ENCODE measurements around the gene AP1S1. TPM values are rescaled to one million over a fixed set of nuclear protein-coding genes. Genes with fewer than 3 reads are reported as not detected.
"Not testable (repeated sequence)": the region's sequence is repeated elsewhere in the genome, so short reads cannot be mapped to it uniquely, and the experiment has no call there.

Gene AP1S1
- polyA plus RNA-seq, 1 donor (not counting 4 experiments of a cell fraction or from before 2014, with no cell fraction given) = 279 TPM

DNA sequence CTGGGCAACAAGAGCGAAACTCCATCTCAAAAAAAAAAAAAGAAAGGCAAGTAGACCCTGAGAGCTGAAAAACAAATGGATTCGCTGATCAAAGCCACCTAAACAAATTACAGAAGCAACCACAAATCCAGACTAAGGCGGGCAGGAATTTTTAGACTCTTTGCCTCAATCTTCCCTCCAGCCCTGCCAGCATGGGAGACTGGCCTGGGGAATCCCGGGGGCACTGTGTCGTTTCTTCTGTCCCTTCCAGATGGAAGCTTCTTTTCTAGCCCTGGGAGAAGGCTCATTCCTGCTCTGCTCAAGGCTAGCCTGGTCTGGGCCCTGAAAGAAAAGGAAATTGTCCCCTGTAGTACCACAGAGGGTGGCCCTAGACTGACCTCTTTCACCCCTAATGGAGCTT is 43.0 kb upstream of the AP1S1 start:
- no peak overlapping the region for H3K9ac ChIP-seq (ENCODE audit: control insufficient read depth, extremely low read depth, insufficient read depth, low read length)
- no peaks in the 10 kb centered on the region for H3K9me3 ChIP-seq (ENCODE audit: control insufficient read depth, low read depth, low read length)
- H3K4me2 ChIP-seq (ENCODE audit: control insufficient read depth, extremely low read depth, insufficient read depth, low read depth, low read length) = no peak overlapping the region
- no peak overlapping the region for H2AFZ ChIP-seq (ENCODE audit: control insufficient read depth, low read length)
- TF ChIP-seq, protein P1, sequence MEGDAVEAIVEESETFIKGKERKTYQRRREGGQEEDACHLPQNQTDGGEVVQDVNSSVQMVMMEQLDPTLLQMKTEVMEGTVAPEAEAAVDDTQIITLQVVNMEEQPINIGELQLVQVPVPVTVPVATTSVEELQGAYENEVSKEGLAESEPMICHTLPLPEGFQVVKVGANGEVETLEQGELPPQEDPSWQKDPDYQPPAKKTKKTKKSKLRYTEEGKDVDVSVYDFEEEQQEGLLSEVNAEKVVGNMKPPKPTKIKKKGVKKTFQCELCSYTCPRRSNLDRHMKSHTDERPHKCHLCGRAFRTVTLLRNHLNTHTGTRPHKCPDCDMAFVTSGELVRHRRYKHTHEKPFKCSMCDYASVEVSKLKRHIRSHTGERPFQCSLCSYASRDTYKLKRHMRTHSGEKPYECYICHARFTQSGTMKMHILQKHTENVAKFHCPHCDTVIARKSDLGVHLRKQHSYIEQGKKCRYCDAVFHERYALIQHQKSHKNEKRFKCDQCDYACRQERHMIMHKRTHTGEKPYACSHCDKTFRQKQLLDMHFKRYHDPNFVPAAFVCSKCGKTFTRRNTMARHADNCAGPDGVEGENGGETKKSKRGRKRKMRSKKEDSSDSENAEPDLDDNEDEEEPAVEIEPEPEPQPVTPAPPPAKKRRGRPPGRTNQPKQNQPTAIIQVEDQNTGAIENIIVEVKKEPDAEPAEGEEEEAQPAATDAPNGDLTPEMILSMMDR (optimal IDR thresholded peaks at IDR 0.05 in 1 of 3, IDR thresholded peaks at IDR 0.05 in 1 of 3, conservative IDR thresholded peaks at IDR 0.05 in 1 of 3; ENCODE audit: extremely low read depth in 1 of 3, insufficient read depth in 2 of 3, low read length in 3 of 3) = no peak
- TF ChIP-seq EZH2 (IDR thresholded peaks at IDR 0.05; ENCODE audit: low read length) = no peak
- H3K4me1 ChIP-seq (ENCODE audit: control insufficient read depth, extremely low read depth, insufficient read depth, low read length) = peaks cover 28% of the 10 kb centered on the region
- H3K27me3 ChIP-seq (ENCODE audit: control insufficient read depth, extremely low read depth, insufficient read depth, low read length) = no peaks in the 10 kb centered on the region
- no peak for FAIRE-seq
- no peaks in the 10 kb centered on the region for H3K9me1 ChIP-seq (ENCODE audit: control insufficient read depth, extremely low read depth, insufficient read depth, low read length)
- H3K27ac ChIP-seq (ENCODE audit: control insufficient read depth, insufficient read depth, low read length) = no peak overlapping the region
- no peaks in the 10 kb centered on the region for H3K79me2 ChIP-seq (ENCODE audit: control insufficient read depth, insufficient read depth, low read length)
- no peaks in the 10 kb centered on the region for H4K20me1 ChIP-seq (ENCODE audit: control insufficient read depth, extremely low read depth, insufficient read depth, low read length)
- H3K36me3 ChIP-seq (ENCODE audit: control insufficient read depth in 2 of 2, extremely low read depth in 1 of 2, insufficient read depth in 2 of 2, low read length in 2 of 2) = no peaks in the 10 kb centered on the region
- DNase-seq (ENCODE audit: low read depth, low spot score) = no peak
- dilution Hi-C loops (cut with MboI; ENCODE audit: extremely low pct_ligation_motif_present, low sequenced_read_pairs) = no loop called here
- no peak overlapping the region for H3K4me3 ChIP-seq (ENCODE audit: control insufficient read depth in 2 of 3, extremely low read depth in 1 of 3, insufficient read depth in 2 of 3, low read depth in 1 of 3, low read length in 3 of 3)

DNA sequence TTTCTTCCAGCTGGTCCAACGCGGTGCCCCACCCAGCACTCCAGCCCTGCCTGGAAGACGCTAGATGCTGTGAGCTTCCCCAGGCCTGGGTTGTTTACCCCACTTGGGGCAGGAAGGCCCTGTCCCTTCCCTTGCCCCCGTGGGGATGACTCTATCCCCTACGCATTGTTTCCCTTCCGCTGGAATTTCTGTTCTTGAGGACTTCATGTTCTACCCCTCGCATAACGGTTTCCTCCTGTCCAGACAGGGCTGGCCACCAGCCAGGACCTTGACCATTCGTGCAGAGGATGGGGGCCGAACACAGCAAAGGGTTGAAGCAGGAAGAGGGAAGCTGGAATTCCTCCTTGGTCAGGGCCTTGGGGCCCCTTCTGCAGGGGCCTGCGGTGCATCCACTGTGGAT is 42.0 kb upstream of the AP1S1 start:
- Histone ChIP-seq H3K4me2 (ENCODE audit: control insufficient read depth, extremely low read depth, insufficient read depth, low read depth, low read length) (no peak overlapping the region), H3K36me3 (ENCODE audit: control insufficient read depth in 2 of 2, extremely low read depth in 1 of 2, insufficient read depth in 2 of 2, low read length in 2 of 2) (no peaks in the 10 kb centered on the region), H3K27ac (ENCODE audit: control insufficient read depth, insufficient read depth, low read length) (no peak overlapping the region), H4K20me1 (ENCODE audit: control insufficient read depth, extremely low read depth, insufficient read depth, low read length) (no peaks in the 10 kb centered on the region), H3K9me1 (ENCODE audit: control insufficient read depth, extremely low read depth, insufficient read depth, low read length) (no peaks in the 10 kb centered on the region), H3K4me1 (ENCODE audit: control insufficient read depth, extremely low read depth, insufficient read depth, low read length) (peaks cover 30% of the 10 kb centered on the region), H3K9me3 (ENCODE audit: control insufficient read depth, low read depth, low read length) (no peaks in the 10 kb centered on the region), H2AFZ (ENCODE audit: control insufficient read depth, low read length) (no peak overlapping the region), H3K9ac (ENCODE audit: control insufficient read depth, extremely low read depth, insufficient read depth, low read length) (no peak overlapping the region), H3K79me2 (ENCODE audit: control insufficient read depth, insufficient read depth, low read length) (no peaks in the 10 kb centered on the region), H3K27me3 (ENCODE audit: control insufficient read depth, extremely low read depth, insufficient read depth, low read length) (no peaks in the 10 kb centered on the region), H3K4me3 (ENCODE audit: control insufficient read depth in 2 of 3, extremely low read depth in 1 of 3, insufficient read depth in 2 of 3, low read depth in 1 of 3, low read length in 3 of 3) (no peak overlapping the region)
- DNase-seq (ENCODE audit: low read depth, low spot score) (no peak), FAIRE-seq (no peak)
- TF ChIP-seq, protein P1 (optimal IDR thresholded peaks at IDR 0.05 in 1 of 3, IDR thresholded peaks at IDR 0.05 in 1 of 3, conservative IDR thresholded peaks at IDR 0.05 in 1 of 3; ENCODE audit: extremely low read depth in 1 of 3, insufficient read depth in 2 of 3, low read length in 3 of 3) = no peak
- no peak for TF ChIP-seq EZH2 (IDR thresholded peaks at IDR 0.05; ENCODE audit: low read length)
- dilution Hi-C loops (cut with MboI; ENCODE audit: extremely low pct_ligation_motif_present, low sequenced_read_pairs) = no loop called here

DNA sequence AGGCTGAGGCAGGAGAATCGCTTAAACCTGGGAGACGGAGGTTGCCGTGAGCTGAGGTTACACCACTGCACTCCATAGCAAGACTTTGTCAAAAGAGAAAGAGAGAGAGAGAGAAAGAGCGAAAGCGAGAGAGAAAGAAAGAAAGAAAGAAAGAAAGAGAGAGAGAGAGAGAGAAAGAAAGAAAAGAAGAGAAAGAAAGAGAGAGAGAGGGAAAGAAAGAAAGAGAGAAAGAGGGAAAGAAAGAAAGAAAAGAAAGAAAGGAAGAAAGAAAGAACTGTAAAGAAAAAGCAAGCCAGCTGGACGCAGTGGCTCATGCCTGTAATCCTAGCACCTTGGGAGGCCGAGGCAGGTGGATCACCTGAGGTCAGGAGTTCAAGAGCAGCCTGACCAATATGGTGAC is 41.1 kb upstream of the AP1S1 start:
- dilution Hi-C loops (cut with MboI; ENCODE audit: extremely low pct_ligation_motif_present, low sequenced_read_pairs); H3K27ac ChIP-seq (ENCODE audit: control insufficient read depth, insufficient read depth, low read length): not testable (repeated sequence)

More for the DNA sequence above, 41.1 kb upstream of the AP1S1 start:
- not testable (repeated sequence) for H3K4me2 ChIP-seq (ENCODE audit: control insufficient read depth, extremely low read depth, insufficient read depth, low read depth, low read length); H3K9me1 ChIP-seq (ENCODE audit: control insufficient read depth, extremely low read depth, insufficient read depth, low read length); DNase-seq (ENCODE audit: low read depth, low spot score); H4K20me1 ChIP-seq (ENCODE audit: control insufficient read depth, extremely low read depth, insufficient read depth, low read length); H3K27me3 ChIP-seq (ENCODE audit: control insufficient read depth, extremely low read depth, insufficient read depth, low read length); H3K4me3 ChIP-seq (ENCODE audit: control insufficient read depth in 2 of 3, extremely low read depth in 1 of 3, insufficient read depth in 2 of 3, low read depth in 1 of 3, low read length in 3 of 3); H3K36me3 ChIP-seq (ENCODE audit: control insufficient read depth in 2 of 2, extremely low read depth in 1 of 2, insufficient read depth in 2 of 2, low read length in 2 of 2); H3K9me3 ChIP-seq (ENCODE audit: control insufficient read depth, low read depth, low read length); H2AFZ ChIP-seq (ENCODE audit: control insufficient read depth, low read length); FAIRE-seq; H3K9ac ChIP-seq (ENCODE audit: control insufficient read depth, extremely low read depth, insufficient read depth, low read length); H3K79me2 ChIP-seq (ENCODE audit: control insufficient read depth, insufficient read depth, low read length)
- peaks cover 30% of the 10 kb centered on the region for H3K4me1 ChIP-seq (ENCODE audit: control insufficient read depth, extremely low read depth, insufficient read depth, low read length)

Measured in keratinocyte (primary cell).